HG03159 (cell line): ENCODE data around the gene GABRB3.

Source experiments
- ATAC-seq: cut with Tn5 transposase; IDR thresholded peaks from one replicate; pipeline ENCODE4 v1.9.1; 2021; ENCODE audit warnings: mild to moderate bottlenecking, moderate library complexity; ENCODE audit not compliant: unreplicated experiment

The GABRB3 gene

DNA sequence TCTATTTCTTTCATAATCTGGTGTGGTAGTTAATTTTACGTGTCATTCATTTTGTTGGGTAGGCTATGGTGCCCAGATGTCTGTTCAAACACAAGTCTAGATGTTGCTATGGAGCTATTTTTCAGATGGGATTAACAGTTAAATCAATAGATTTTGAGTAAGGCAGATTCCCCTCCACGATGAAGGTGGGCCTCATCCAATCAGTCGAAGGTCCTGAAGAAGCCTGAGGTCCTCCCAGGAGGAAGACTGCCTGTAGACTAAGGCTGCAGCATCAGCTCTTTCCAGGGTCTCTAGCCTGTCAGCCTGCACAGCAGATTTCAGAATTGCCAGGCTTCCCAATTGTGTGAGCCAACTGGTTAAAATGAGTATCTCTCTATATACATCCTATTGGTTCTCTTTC is 92.9 kb downstream of the GABRB3 start:
- ATAC-seq: no peak

DNA sequence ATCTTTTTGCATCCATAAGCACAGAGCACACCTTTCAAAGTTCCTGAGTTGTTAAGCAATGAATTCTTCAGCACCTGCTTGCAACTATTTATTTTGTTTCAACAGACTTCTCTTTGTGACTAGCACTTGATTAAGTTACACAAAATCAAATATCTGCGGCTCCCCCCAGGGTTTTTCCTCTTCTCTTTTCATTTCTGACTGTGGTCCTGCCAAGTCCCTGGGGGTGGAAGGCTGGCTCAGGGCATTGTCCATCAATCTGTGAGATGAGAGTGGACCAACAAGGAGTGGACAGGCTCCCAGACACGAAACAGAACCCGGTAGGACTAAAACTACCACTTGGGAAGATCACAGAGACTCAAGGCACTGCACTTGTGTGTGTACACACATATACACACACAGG is 96.8 kb downstream of the GABRB3 start:
- no peak for ATAC-seq

DNA sequence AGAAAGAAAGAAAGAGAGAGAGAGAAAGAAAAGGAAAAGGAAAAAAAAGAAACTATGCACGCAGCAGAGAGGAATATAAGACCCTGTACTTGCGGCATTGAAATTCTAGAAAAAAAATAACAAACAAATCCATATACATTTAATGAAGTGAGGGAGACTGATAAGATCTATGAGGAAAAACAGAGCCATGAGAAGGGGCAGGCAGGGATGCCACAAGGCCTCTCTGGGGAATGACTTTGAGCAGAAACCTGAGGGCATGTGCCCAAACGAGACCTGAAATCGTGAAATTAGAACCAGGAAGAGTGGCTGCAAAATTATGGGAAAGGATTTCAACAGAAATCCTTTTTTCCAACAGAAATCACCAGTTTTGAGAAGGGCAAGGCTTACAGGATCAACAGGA is 98.4 kb downstream of the GABRB3 start:
- ATAC-seq: no peak

DNA sequence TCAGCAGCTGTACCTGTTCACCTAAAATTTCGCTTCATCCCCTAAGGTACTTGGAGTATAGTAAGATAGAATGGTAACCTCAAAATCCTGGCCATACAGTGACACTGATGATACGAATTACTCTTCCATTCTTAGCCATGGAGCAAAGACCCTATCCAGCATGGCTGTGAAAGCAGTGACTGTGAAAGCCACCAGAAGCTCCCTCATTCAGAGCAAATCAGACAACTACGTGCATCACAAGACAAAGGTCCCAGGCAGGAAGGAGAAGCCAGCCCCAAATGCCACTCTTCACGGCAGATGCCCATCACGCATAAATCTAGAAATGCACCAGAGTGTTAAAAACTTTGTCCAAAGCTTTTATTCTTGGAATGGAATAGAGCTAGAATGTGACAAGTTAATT is 99.4 kb downstream of the GABRB3 start:
- ATAC-seq: no peak

DNA sequence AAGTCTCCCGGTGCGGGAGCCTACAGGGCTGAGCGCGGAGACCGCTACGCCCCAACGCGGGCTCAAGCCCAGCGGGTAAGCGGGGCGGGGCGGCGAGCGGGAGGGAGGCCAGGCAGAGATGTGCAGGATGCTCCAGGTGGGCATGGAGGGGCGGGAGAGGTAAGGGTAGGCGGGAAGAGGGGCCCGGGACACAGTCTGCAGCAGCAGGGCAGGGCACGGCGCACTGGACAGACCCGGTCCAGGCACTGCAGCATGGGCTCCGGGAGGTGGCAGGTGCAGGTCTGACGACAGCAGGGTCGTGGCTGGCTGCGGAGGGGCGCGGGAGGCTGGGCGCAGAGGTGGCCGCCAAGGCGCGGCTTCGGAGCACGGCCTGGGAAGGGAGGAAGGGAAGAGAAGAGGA is 102.8 kb downstream of the GABRB3 start:
- ATAC-seq: no peak

DNA sequence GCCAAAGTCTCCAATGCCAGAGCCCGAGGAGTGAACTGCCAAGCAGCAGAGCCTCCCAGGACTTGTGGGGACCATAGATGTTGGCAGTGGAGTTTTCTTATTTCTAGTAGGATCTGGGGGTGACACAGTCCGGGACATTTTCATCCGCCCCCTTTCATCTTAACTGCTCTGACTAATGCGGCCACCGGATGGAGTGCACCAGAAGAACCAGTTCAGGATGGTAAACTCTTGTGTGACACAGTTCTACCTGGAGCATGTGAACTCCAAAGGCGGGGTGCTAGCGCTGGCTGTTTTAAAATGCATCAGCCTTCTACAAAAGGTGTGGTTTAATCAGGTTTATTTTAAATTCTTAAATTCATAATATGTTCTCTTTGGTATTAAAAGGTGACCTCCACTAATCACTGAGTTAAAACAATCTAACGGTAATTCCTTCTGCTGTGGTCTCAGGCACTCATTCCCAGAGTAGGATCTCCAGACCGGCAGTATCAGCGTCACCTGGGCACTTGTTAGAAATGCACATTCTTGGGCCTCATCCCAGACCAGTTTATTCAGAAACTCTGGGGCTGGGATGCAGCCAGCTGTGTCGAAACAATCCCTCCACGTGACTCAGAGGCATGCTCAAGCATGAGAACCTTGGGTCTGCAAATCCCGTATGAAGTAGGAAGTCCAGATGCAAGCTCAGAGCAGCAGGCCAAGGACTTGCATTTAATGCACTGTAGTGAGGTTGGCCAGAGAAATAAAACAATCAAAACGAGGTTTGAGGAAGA is 105.5 kb downstream of the GABRB3 start:
- ATAC-seq: no peak

DNA sequence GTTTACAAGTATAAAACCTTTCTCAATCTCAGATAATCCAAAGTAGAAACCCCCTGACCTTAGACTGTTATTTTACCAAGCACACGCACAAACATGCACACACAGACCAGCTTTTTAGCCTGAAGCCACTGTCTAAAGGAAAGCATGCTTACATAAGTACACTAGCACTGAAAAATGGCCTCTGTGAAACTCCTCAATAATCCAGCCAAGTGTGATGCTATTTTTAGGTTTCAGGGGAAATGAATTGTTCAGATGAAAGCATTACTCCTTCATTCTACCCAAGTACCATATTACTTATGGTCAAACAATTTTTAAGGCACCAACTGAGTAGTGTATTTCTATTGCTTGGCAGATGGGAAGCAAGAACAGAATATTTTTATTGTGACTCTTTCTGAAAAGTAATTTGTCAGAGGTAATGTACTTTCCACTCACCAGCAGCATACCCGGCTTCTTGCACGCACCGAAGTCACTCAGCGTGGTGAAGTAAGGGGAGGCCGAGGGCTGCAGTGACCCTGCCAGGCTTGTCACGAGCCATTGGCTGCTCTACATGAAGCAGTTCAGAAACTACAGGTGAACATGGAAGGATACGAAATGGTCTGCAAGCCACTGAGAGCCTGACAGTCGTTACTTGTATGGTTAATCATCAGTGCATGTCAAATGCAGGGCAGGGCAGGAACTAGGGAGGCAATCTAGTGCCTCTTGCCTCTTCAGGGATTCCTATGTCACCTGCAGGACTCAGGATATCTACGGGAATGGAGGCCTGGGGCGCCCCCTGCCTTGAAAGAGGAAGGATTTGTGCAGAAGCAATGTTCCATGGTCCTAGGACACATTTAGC is 106.7 kb downstream of the GABRB3 start:
- no peak for ATAC-seq

DNA sequence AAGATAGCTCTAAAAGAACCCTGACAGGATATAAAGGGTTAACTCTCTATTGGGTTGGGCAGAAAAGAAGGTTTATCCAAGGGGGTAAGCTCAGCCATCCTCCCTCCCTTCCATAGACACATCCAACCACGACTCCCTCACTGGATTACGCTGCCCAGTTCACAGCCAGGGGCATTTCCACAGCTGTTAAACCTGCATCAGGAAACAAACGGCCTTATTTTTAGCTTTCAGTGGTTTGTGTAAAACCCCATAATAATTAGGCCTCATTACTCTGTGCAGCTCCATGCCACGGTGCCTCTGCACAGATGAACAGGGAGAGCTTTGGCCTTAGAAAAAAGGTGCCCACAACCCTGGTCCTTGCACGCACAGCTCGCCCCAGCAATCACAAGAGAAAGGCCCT is 110.6 kb downstream of the GABRB3 start:
- no peak for ATAC-seq

DNA sequence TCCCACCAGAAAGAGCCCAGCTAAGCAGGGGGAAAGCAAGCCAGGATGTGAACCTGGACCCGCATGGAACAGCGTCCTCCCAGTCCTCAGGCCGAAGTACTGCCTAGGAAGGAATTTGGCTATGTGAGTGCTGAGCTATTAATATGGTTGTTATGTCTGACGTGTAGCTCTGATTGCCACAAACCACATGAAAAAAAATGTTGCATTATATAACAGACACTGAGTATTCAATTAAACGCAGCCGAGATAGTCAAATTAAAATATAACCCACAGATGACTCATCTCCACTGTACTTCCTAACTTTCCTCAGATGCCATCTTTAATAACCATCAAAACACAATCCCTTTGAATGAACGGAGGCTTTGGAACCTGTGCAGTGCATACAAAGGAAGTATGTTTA is 111.1 kb downstream of the GABRB3 start:
- no peak for ATAC-seq

DNA sequence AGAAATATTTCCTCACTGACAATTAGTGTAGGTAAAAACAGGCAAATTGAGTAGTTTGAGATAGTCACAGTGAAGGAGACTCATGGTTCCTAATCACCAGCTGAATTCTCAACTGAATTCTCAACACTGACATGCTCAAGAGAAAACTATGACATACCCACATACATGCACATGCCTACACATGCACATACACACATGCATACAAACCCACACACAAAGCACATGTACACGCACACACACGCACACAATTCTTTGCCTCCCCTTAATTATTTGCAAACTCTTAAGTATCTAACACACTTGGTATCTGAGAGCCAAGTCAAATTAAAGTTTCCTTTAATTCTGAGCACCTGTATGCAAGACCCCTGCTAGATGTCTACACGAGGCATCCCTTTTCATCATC is 111.8 kb downstream of the GABRB3 start:
- no peak for ATAC-seq

DNA sequence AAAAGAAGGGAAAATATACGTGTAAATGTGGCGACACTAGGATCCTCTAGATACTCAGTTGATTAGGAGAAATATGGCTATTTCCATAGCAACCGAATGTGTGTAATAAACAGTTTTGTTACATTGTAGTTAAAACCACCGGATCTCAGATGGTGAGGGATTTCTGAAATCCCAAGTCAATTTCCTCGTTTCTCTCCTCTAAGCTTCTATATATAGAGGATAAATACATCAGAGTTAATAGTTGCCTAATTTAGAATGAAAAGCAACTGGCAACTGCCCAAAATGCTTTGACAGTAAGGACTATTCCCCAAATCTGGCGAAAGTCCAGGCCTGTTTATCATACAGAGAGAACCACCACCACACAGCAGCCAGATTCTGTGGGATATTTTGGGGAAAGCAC is 112.6 kb downstream of the GABRB3 start:
- no peak for ATAC-seq

DNA sequence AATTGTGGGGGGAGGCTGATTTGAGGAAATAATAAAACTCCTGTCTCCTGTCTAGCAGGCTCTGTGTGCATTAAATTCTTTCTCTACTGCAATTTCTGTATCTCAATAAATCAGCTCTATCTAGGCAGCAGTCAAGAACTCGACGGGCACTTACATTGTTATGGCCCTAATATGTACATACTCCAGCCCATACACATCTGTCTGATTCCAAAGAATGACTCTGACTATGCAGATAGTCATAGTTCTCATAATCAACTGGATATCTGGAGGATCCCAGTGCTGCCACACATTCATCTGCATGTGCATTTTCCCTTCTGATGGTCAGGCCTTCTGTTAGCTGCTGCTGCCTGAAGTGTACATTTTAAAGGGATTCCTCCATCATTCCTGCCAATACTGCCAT is 114.6 kb downstream of the GABRB3 start:
- ATAC-seq: no peak

DNA sequence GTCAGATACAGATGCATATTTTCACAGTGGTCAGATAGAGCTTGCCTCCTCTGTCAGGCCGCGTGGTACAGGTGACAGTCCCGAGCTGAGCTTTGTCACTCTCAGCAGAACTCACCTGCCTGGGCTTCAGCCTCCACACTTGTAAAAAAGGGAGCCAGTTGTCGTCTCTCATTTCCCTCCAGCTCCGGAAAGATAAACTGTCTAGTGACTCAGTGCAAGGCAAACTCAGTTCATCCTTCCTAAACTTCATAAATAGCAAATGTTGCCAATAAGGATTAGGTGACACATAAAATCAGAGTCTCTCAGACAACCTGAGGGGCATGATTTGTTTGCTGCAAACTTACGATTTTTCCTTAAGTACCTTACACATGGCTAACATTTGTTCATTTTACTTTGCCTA is 116.8 kb downstream of the GABRB3 start:
- no peak for ATAC-seq

DNA sequence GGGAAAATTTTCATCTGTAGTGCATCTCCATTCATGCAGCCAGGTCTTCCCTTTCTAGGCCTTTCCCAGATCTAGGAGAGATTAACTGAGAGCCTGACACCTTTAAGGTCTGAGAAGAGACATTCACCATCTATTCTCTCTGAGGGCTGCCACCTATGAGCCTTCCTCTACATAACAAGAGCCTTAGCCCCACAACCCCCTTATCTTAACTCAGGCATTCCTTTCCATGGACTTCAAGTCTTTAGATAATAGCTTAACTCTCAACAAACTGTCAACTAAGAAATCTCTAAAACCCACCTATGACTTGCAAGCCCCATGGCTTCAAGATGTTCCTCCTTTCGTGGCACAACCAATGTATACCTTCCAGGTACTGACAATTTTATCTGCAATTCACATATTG is 121.0 kb downstream of the GABRB3 start:
- ATAC-seq: no peak

DNA sequence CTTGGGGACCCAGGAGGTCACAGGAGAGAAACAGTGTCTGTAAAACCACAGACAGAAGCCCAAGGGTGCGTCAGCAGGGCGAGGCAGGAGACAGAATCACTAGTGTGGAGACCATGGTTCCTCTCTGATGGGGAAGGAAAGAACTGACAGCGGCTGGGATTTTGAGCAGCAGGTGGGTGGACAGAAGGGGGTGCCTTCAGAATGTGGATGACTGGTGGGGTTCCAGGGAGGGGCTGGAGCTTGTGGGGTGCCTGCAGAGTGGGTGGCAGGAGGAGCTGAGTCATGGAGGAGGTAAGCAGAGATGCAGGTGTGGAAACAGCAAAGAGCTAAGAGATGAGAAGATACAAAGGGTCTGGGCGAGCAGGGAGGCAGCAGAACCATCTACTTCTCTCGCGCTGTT is 124.2 kb downstream of the GABRB3 start:
- ATAC-seq: no peak

DNA sequence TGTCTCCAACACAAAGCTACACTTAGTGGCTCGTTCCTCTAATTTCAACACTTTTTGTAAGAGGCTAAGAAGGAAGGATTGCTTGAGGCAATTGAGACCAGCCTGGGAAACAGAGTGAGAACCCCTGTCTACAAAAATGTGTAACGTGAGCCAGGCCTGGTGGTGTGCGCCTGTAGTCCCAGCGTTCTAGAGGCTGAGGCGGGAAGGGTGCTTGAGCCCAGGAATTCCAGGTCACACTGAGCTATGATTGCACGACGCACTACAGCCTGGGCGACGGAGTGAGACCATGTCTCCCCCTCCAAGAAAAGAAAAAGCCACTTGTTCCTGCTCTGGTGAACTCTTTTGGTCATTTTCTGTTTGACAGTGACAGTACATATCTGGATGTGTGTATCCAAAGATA is 127.9 kb downstream of the GABRB3 start:
- no peak for ATAC-seq

DNA sequence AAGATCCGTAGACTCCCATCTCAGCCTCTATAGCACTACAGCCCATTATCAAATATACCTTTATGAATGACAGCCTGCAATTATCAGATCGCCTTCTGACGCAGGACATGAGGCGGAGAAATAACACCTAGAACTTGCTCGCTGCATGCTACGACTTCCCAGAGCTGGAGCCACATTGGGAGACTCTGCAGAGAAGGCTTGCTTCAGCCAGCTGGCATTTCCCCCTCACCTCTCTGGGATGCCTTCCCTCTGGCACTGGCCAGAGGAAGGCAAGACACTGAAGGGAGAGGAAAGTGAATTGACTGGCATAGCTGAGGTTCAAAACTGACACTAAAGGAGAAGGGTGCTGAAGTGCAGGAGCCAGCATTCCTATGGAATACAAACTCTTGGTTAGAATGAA is 131.7 kb downstream of the GABRB3 start:
- ATAC-seq: no peak

DNA sequence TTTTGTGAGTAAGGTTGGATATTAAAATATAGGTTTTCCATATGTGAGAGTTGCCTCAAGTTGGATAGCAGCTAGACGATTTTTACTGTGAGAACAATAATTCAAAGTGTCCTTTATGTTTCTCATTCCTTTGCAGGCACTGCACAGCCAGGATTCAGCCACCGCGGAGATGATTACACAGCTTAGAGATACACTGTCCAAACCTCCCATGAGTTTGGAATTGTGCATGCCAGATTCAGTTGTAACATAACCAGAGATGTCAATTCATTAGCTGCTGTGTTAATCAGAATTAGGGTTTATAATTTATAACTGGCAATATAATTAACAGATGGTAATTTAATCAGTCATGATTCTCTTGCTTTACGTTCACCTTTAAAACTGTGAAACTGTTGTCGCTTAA is 132.3 kb downstream of the GABRB3 start:
- no peak for ATAC-seq

DNA sequence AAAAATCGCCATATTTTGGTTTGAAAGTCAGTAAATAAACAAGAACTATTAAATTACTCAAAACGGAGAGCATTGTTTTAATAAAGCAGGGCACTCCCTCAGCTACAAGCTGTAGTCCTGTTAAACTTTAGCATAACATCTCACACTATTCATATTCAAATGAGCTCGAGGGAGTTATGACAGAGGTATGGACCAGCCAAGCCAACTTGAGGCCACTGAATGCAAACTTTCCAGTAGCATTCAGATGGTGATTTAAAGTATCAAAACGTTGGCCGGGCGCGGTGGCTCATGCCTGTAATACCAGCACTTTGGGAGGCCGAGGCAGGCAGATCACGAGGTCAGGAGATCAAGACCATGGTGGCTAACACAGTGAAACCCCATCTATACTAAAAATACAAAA is 132.9 kb downstream of the GABRB3 start:
- ATAC-seq: no peak

DNA sequence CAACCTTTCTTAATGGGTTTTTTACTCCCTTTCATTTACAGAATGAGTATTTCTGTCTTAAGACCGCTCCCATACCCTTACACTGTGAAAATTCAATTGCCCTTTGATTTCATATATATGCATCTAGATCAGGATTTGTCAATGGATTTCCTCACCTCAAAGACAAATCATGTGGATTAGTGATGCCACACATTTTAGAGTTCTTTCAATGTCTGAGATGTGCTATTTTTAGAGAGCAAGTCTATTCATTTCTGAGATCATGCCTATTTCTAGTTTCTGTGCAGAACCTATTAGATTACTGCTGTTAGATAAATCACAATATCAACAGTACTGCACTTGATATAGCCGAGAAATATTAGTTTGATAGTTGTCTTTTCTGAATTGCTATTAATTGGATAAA is 137.3 kb downstream of the GABRB3 start:
- no peak for ATAC-seq

DNA sequence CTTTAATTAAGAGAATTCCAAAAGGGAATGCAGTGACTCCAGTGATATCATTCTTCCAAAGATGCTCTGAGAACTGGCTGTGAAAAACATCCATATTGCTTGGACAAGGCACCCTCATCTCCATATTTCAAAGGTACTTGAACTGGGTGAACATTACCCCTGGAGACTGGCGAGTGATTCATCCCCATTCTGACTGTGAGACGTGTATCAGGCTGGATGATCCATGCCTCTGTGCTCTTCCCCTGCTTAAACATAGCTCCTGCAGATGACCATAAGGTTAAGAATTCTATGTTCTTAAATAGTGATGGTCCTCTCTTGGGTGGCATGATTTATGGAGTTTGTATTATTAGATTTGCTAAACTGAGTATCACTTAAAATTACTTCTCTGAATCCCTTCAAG is 137.8 kb downstream of the GABRB3 start:
- ATAC-seq: no peak

DNA sequence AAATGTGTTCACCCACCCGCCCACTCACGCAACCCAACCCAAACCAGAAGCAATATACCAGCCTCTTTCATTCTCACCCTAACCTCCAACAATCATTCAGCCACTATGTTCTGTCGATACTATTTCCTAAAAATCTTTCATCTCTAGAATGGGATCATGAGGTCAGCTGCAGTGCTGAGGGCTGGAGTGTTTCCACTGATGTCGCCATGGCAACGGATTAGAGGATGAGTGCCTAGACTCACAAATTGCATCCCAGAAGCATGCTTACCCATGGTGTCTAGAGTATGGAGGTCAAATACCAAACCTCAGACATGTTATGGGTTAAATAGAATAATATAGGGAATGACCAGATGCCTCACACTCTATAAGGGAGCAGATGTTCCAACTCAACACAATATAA is 138.5 kb downstream of the GABRB3 start:
- no peak for ATAC-seq

DNA sequence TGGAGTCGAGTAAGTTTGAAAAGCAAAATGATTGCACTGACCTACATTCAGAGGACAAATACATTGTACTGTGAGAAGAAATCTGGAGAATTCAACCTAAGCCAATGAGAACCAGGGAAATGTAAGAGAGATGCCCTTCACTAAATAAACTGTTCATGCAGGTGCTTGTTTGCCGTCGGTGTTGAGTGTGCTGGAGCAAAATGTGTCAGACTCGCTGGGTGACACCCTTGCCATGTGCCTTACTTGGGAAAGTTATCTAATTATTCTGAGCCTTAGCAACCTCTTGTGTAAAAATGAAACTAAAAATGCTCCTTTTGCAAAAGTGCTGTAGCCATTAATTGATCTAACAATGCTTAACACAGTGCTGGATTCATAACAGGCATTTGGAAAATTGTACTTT is 140.4 kb downstream of the GABRB3 start:
- no peak for ATAC-seq
